ENCODE data around the gene SLC66A2. TPM values are rescaled to one million over a fixed set of nuclear protein-coding genes. Genes with fewer than 3 reads are reported as not detected.

SLC66A2 gene
- total and polyA plus RNA-seq, 2 of the 13 experiments (the other 11 are each of a cell fraction or from before 2014, with no cell fraction given), result 33.5 to 41.9 TPM

GRCh38 chr18:79915161-79916127 lies 36.0 kb downstream of the SLC66A2 start:
- peaks cover 28% of the 10 kb centered on the region; the same call in 1 of the 2 replicates for H4K20me1 ChIP-seq (ENCODE audit: insufficient read depth, low read length)
- WGBS (ENCODE audit: low lambda C conversion rate), result 93% methylated on average over 40 of the region's 50 CpGs
- H2AFZ ChIP-seq (ENCODE audit: low read length), result no peak overlapping the region
- CTCF ChIA-PET (ENCODE audit: low intra/inter-chr PET ratio, low total read pairs), result no interaction called here
- ATAC-seq (no peak), DNase-seq (ENCODE audit: low spot score) (no peak), FAIRE-seq (no peak)
- H3K27ac ChIP-seq (ENCODE audit: extremely low read length, insufficient read depth, low read length), result no peak overlapping the region
- no peak for TF ChIP-seq ZFP41 (CRISPR knock-in tag; IDR thresholded peaks at IDR 0.05; ENCODE audit: borderline replicate concordance)
- peak; percentile 21 for TF ChIP-seq AGO2 (optimal IDR thresholded peaks at IDR 0.05; ENCODE audit: low read depth, low read length)
- TF ChIP-seq HNF1B (CRISPR knock-in tag; IDR thresholded peaks at IDR 0.05), result no peak
- TF ChIP-seq FOXA3 (CRISPR knock-in tag; IDR thresholded peaks at IDR 0.05), result no peak
- 0 out of 2 replicates have a peak, but pooled peaks have one; percentile 34 for TF ChIP-seq HNRNPL (IDR thresholded peaks at IDR 0.05; ENCODE audit: low read depth, low read length)
- no peak for TF ChIP-seq PRMT3 (CRISPR knock-in tag; IDR thresholded peaks at IDR 0.05; ENCODE audit: borderline replicate concordance, low read depth)
- TF ChIP-seq ZNF552 (CRISPR knock-in tag; IDR thresholded peaks at IDR 0.05; ENCODE audit: borderline replicate concordance), result no peak
- TF ChIP-seq CERS6 (CRISPR knock-in tag; IDR thresholded peaks at IDR 0.05), result no peak
- no peak for TF ChIP-seq ATF3 (CRISPR knock-in tag; IDR thresholded peaks at IDR 0.05)
- TF ChIP-seq TFDP2 (CRISPR knock-in tag; IDR thresholded peaks at IDR 0.05), result no peak
- no peak for TF ChIP-seq FLYWCH1 (CRISPR knock-in tag; IDR thresholded peaks at IDR 0.05)
- H3K4me1 ChIP-seq (ENCODE audit: insufficient read depth, low read length), result no peaks in the 10 kb centered on the region
- POLR2A ChIA-PET, result no interaction called here
- no peaks in the 10 kb centered on the region for H3K9me3 ChIP-seq (ENCODE audit: low read length)
- H3K4me3 ChIP-seq (replicated peaks in 1 of 3; ENCODE audit: insufficient read depth in 1 of 3, low read depth in 2 of 3, low read length in 3 of 3), result no peak overlapping the region
- in situ Hi-C loops (cut with HindIII; ENCODE audit: extremely low pct_ligation_motif_present, low pct_unique_long_range_greater_than_20kb), result no loop called here
- peaks cover 4% of the 10 kb centered on the region for H3K79me2 ChIP-seq (ENCODE audit: insufficient read depth, low read length)
- H3K36me3 ChIP-seq (replicated peaks in 1 of 2; ENCODE audit: control insufficient read depth in 1 of 2, insufficient read depth in 2 of 2, low read length in 2 of 2), result peaks cover 14 to 45% of the 10 kb centered on the region in 2 experiments; a peak in 4 of 5 replicates
- no peak overlapping the region for H3K9ac ChIP-seq (ENCODE audit: insufficient read depth, low read depth, low read length)
- no peaks in the 10 kb centered on the region for H3K27me3 ChIP-seq (ENCODE audit: control insufficient read depth in 1 of 2, insufficient read depth in 2 of 2, low read length in 2 of 2)
- no peak overlapping the region for H3K4me2 ChIP-seq (ENCODE audit: low read depth, low read length)
- no TSS peak for BruUV-seq (replicated peaks)
- intact Hi-C loops (cut with micrococcal nuclease; ENCODE audit: unreplicated experiment), result no loop called here
